Epithelial cell of proximal tubule (primary cell): ENCODE measurements around the gene PCCA. TPM values are rescaled to one million over a fixed set of nuclear protein-coding genes. Genes with fewer than 3 reads are reported as not detected.

Experiments used
- DNase-seq: peaks from one replicate; pipeline ENCODE4 v3.0.0-alpha.2; 2011; ENCODE audit warnings: low read depth
- H3K4me3 ChIP-seq: 2 replicates; pipeline ENCODE4 v1.5.1; 2011; ENCODE audit warnings: low read depth, mild to moderate bottlenecking, low read length
- total RNA-seq: library from RNA; depleted of rRNA; stranded (reverse); fragments of >200 nt; gene quantifications from 2 replicates; pipeline ENCODE4 v1.2.3, GENCODE V29; 2015
- TF ChIP-seq, protein P1 (sequence below): conservative IDR thresholded peaks from 2 replicates; pipeline ENCODE4 v1.5.1; 2012; ENCODE audit warnings: low read depth, mild to moderate bottlenecking, low read length

The PCCA gene
- total RNA-seq, 1 donor from 2014 or later: 17.8 TPM

DNA sequence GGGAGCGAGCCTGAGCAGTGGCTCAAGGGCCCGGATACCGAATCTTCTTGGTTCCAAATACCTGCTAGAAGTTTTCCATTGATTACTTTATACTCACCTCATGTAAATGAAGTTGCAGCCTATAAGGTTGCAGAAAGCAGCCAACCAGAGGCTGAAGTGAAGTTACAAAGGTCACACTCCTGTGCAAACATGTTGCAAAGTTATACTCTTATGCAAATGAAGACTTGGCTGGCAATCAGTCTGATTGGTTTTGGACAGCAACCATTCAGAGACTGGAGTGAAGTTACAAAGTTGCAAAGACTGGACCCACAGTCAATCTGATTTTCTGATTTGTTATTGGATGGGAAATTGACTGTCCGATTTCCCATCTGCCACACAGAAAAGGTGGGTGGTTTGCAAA lies 347.2 kb downstream of the PCCA start:
- no peak overlapping the region for H3K4me3 ChIP-seq
- TF ChIP-seq, protein P1, sequence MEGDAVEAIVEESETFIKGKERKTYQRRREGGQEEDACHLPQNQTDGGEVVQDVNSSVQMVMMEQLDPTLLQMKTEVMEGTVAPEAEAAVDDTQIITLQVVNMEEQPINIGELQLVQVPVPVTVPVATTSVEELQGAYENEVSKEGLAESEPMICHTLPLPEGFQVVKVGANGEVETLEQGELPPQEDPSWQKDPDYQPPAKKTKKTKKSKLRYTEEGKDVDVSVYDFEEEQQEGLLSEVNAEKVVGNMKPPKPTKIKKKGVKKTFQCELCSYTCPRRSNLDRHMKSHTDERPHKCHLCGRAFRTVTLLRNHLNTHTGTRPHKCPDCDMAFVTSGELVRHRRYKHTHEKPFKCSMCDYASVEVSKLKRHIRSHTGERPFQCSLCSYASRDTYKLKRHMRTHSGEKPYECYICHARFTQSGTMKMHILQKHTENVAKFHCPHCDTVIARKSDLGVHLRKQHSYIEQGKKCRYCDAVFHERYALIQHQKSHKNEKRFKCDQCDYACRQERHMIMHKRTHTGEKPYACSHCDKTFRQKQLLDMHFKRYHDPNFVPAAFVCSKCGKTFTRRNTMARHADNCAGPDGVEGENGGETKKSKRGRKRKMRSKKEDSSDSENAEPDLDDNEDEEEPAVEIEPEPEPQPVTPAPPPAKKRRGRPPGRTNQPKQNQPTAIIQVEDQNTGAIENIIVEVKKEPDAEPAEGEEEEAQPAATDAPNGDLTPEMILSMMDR: no peak
- DNase-seq: no peak

DNA sequence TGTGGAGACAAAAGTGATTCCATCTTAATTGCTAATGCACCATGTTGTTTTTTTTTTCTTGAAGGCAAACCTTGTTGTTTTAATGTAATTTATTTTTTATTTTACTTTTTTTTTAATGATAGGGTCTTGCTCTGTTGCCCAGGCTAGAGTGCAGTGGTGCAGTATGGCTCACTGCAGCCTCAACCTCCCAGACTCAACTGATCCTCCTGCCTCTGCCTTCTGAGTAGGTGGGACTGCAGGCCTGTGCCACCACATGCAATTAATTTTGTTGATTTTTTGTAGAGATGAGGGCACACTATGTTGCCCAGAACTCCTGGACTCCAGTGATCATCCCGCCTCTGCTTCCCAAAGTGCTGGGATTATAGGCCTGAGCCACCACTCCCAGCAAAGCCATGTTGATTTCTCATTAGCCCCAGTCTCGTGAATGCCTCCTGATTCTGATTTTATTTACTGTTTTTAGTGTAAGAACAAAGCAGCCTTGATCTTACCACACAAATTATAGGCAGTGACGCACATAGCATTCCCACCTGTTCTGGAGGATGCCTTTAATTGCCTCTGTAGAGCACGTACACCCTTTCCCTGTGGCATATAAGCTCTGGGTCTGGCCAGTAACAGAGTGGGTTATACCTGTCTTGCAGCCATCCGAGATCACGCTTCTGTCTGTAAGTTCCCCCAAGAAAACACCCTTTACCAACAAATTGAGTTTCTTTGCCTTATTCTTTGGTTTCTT lies 349.3 kb downstream of the PCCA start:
- no peak for DNase-seq
- H3K4me3 ChIP-seq: no peak overlapping the region
- TF ChIP-seq, protein P1: no peak

DNA sequence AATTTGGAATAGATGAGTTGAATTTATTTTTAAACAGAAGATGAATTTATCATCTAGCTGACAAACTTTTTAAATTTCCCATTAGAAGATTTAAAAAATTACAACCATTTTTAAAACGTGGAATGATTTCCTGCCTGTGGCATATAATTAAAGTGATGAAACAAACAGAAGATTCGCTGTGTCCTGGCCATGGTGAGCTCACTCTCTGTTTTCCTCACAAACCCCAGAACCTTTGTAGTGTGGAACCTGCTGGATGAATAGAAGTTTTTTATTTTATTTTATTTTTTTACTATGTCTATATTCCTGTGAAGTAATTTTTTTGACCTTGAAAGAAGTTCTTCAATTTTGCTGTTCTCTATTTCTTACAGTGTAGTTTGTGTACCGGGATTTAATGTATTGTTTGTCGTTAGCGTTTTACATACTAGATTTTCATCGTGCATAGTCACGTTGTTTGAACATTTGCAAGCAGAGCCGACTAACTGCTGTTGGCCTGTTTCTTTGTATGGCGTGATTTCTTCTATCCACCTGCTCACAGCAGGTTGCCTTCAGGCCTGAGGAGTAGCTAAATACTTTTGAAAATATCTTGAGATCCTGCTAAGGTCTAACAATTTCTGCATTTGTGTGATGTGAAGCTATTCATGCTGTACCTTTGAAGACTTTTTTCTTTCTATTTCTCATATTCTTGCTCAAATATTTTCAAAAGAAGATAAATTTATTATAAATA lies 350.5 kb downstream of the PCCA start:
- DNase-seq: no peak
- no peak overlapping the region for H3K4me3 ChIP-seq
- TF ChIP-seq, protein P1: no peak

DNA sequence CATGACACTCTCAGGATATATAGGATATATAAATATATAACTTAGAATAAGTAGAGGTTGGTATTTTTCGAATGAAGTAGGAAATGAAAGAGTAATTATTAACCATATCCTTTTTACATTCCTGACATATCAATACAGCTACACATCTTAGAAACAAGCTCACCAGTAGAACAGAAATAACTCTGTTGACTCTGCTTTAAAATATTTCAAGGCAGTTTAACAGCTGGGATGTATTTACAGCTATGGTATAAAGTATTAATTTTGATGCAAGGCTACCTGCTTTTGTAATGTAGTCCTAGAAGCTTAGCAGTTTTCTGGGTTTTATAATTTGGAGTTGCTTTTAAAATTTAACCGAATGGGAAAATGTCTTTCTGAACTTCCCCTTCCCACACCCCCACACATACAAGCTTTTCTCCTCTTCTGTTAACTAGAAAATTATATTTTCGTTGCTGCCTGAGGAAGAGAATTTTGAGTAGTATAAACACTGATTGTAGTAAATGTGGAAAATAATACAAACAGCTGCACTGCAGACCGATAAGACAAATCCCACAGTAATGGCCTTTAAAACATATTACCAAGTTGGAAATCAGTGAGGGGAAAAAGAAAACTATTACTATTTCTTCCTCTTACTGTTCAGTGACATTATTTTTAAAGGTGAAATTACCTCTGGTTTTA lies 352.0 kb downstream of the PCCA start:
- DNase-seq: peak; percentile 56
- H3K4me3 ChIP-seq: no peak overlapping the region
- TF ChIP-seq, protein P1: no peak

DNA sequence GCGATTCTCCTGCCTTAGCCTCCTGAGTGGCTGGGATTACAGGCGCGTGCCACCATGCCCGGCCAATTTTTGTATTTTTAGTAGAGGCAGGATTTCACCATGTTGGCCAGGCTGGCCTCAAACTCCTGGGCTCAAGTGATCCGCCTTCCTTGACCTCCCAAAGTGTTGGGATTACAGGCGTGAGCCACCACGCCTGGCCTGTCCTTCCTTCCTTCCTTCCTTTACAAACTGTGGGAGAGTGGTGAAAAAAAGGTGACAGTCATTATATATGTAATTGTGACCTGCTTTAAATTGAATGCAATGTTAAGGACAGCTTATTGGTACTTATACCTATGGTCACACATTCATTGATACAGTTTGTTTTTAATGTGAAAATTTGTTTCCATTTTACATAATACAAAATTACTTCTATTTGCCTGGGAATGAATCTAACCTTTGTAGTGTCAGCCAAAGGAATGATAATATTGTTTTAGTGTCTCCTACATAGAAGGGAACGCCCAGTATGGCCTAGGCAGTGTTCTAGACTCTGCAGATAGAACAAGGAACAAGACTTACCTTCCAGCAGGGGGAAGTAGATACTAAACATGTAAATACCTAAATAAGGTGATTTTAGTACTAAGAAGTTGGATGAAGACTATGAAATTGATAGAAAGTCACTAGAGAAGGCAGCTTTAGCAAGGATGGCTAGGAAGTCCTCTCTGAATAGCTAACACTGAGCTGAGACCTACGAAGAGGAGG lies 353.4 kb downstream of the PCCA start:
- H3K4me3 ChIP-seq: no peak overlapping the region
- TF ChIP-seq, protein P1: peak; percentile 14
- DNase-seq: no peak

DNA sequence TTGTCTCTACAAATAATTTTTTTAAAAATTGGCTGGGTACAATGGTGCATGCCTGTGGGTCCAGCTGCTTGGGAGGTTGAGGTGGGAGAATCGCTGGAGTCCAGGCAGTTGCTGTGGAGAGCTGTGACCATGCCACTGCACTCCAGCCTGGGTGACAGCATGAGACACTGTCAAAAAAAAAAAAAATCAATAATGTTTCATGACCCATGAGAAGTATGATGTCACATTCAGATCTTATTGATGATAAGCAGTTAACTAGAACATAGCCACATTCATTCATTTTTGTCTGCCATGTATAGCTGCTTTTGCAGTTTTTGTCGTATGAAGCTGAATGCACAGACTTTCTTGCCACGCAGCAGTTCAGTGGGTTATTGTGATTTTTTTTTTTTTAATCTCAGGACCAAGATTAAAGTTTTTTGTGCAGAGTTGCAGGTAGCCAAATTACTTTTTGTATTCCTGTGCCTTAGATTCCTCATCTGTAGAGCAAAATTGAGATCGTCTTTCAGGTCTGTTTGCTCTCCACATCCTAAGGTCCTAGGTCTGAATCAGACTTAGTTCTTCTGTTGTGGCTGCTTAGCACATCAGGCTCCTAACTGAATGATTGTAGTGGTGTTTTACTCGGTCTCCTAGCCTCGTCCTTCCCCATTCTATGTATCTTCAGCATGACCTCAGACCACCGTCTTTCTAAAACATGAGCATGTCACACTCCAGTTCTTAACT lies 354.5 kb downstream of the PCCA start:
- no peak overlapping the region for H3K4me3 ChIP-seq
- DNase-seq: no peak
- TF ChIP-seq, protein P1: no peak
